ENCODE data around the gene VAC14.
"Not testable (repeated sequence)": the region's sequence is repeated elsewhere in the genome, so short reads cannot be mapped to it uniquely, and the experiment has no call there.

VAC14 gene

GRCh38 chr16:70677499-70678120 lies 123.3 kb downstream of the VAC14 start:
- DNase-seq = no peak

- DNase-seq = no peak
These were observed 124.1 kb downstream of the VAC14 start for GRCh38 chr16:70676675-70677498.

- no peak for DNase-seq
These were observed 125.0 kb downstream of the VAC14 start for GRCh38 chr16:70675851-70676513.

- DNase-seq = no peak
These were observed 126.5 kb downstream of the VAC14 start for GRCh38 chr16:70674221-70675014.

GRCh38 chr16:70670938-70671337 lies 130.0 kb downstream of the VAC14 start:
- not testable (repeated sequence) for DNase-seq

- no peak for DNase-seq
These were observed 130.8 kb downstream of the VAC14 start for GRCh38 chr16:70670175-70670574.

GRCh38 chr16:70665806-70666735 lies 134.9 kb downstream of the VAC14 start:
- DNase-seq = no peak

- DNase-seq = no peak
These were observed 135.8 kb downstream of the VAC14 start for GRCh38 chr16:70665113-70665694.

- no peak for DNase-seq
These were observed 136.4 kb downstream of the VAC14 start for GRCh38 chr16:70664325-70665112.

GRCh38 chr16:70663524-70664324 lies 137.2 kb downstream of the VAC14 start:
- no peak for DNase-seq

- no peak for DNase-seq
These were observed 137.9 kb downstream of the VAC14 start for GRCh38 chr16:70662991-70663523.

GRCh38 chr16:70661918-70662641 lies 138.9 kb downstream of the VAC14 start:
- no peak for DNase-seq

- no peak for DNase-seq
These were observed 139.4 kb downstream of the VAC14 start for GRCh38 chr16:70661534-70661917.

- DNase-seq = no peak
These were observed 140.1 kb downstream of the VAC14 start for GRCh38 chr16:70660672-70661350.

- no peak for DNase-seq
These were observed 140.8 kb downstream of the VAC14 start for GRCh38 chr16:70659953-70660671.

GRCh38 chr16:70659546-70659945 lies 141.4 kb downstream of the VAC14 start:
- DNase-seq = no peak

GRCh38 chr16:70658921-70659320 lies 142.0 kb downstream of the VAC14 start:
- DNase-seq = no peak

GRCh38 chr16:70657956-70658355 lies 143.0 kb downstream of the VAC14 start:
- no peak for DNase-seq

Data from activated CD4-positive, alpha-beta T cell treated with anti-CD3 and anti-CD28 coated beads, Interleukin-10, Interleukin-2, amounts not matched to agents 100 ng/mL and 50 ng/mL, durations not matched to agents 16 hours and 8 hours (primary cell).